GM12801 (cell line): ENCODE data around the gene BCL2A1.

Source experiments
- CTCF ChIP-seq: IDR thresholded peaks from one replicate; pipeline ENCODE4 v1.5.1; 2011; ENCODE audit warnings: control low read depth; ENCODE audit not compliant: insufficient read length; ENCODE audit errors: extremely low read depth

BCL2A1 gene

GRCh38 chr15:79970624-79971434 is at the start of gene BCL2A1:
Gene BCL2A1 (minus strand): TSS chr15:79971196. CDS start chr15:79971119, 77 bp downstream.
- no peak for TF ChIP-seq CTCF

- TF ChIP-seq CTCF: no peak
Measured at GRCh38 chr15:80020731-80021130, 49.7 kb upstream of the BCL2A1 start.

- no peak for TF ChIP-seq CTCF
Measured at GRCh38 chr15:80019168-80019745, 48.3 kb upstream of the BCL2A1 start.

DNA sequence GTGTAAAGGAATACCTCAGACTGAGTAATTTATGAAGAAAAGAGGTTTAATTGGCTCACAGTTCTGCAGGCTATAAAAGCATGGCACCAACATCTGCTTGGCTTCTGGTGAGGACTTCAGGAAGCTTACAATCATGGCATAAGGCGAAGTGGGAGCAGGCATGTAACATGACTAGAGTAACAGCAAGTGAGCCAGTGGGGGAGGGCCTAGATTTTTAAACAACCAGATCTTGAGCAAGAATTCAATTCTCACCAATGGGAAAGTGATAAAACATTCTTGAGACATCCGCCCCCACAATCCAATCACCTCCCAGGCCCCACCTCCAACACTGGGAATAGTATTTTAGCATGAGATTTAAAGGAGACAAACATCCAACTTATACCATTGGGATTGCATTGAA is 44.2 kb upstream of the BCL2A1 start:
- TF ChIP-seq CTCF: no peak

- no peak for TF ChIP-seq CTCF
Measured at GRCh38 chr15:80012060-80012726, 41.2 kb upstream of the BCL2A1 start.

DNA sequence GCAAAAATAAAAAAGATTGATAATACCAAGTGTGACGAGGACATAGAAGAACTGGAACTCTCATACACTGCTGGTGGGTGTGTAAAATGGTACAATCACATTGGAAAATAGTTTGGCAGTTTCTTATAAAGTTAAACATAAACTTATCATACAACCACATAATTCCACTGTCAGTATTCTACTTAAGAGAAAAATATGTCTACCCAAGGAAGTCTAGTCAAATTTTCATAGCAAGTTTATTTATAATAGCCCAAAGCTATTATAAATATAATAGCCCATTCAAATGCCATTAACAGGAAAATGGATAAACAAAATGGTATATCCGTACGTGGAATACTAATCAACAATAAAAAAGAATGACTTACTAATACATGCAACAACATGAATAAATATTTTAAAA is 40.6 kb upstream of the BCL2A1 start:
- no peak for TF ChIP-seq CTCF

DNA sequence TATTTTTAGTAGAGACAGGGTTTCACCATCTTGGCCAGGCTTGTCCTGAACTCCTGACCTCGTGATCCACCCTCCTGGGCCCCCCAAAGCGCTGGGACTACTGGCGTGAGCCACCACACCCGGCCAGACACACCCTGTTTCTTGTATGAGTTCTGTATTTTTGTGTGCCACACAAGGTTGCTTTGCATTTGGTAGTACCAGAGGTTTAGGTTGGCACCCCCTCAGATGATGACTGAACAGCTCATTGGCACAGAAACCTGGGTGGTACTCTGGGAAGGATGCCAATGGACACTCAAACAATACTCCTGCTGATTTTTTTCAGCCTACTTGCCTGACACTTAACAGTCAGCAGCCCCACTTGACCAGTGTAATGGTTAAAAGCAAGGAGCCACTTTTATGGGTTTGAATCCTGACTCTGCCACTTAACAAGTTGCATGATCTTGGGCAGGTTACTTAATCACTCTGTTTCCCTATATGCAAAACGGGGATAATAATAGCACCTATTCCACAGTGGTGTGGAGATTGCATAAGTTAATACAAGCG is 39.2 kb upstream of the BCL2A1 start:
- no peak for TF ChIP-seq CTCF
